A673 (cell line): ENCODE data around the gene TMIGD3.

Experiments
- EZH2 ChIP-seq: fragments of 200-600 bp; sonication (generic); IDR thresholded peaks from 2 replicates; pipeline ENCODE4 v1.6.1; 2017; ENCODE audit warnings: borderline replicate concordance, low read depth, mild to moderate bottlenecking, mixed read lengths, antibody characterized with exemption, low read length; ENCODE audit not compliant: poor library complexity, severe bottlenecking
- TF ChIP-seq, protein P1 (sequence below): fragments of 300-800, 200-600 bp; sonication (generic); conservative IDR thresholded peaks from 2 replicates; pipeline ENCODE4 v1.5.1; 2017; ENCODE audit warnings: low read depth, mild to moderate bottlenecking, antibody characterized with exemption, low read length, moderate library complexity, mixed read lengths

DNA sequence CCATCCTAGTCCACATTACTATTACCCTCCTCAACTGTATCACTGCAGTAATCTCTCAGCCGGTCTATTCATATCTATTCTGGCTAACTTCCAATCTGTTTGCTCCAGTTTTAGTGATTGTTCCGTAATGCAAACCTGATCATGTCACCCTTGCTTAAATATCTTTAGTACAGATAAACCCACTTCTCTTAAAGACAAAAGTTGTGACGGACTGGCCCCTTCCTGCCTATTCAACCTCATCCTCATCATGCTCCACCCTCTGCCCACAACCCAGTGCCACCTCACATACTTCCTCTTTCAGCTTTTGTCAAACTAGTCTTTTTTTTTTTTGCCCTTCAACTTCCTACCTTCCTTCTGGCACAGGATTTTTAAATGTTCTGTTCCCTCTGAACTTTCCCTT is 32.4 kb downstream of the TMIGD3 start:
- TF ChIP-seq, protein P1, sequence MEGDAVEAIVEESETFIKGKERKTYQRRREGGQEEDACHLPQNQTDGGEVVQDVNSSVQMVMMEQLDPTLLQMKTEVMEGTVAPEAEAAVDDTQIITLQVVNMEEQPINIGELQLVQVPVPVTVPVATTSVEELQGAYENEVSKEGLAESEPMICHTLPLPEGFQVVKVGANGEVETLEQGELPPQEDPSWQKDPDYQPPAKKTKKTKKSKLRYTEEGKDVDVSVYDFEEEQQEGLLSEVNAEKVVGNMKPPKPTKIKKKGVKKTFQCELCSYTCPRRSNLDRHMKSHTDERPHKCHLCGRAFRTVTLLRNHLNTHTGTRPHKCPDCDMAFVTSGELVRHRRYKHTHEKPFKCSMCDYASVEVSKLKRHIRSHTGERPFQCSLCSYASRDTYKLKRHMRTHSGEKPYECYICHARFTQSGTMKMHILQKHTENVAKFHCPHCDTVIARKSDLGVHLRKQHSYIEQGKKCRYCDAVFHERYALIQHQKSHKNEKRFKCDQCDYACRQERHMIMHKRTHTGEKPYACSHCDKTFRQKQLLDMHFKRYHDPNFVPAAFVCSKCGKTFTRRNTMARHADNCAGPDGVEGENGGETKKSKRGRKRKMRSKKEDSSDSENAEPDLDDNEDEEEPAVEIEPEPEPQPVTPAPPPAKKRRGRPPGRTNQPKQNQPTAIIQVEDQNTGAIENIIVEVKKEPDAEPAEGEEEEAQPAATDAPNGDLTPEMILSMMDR: no peak
- TF ChIP-seq EZH2: no peak
